MM.1S (cell line): Measurements from ENCODE around the gene WDR41.

Experiments used
- DNase-seq: peaks from one replicate; pipeline ENCODE4 v3.0.0-alpha.2; 2015
- H2AFZ ChIP-seq: fragments of 300-600 bp; sonication (generic); 2 replicates; pipeline ENCODE4 v1.6.0; 2016; ENCODE audit warnings: antibody characterized with exemption, low read length
- H3F3A ChIP-seq: fragments of 300-600 bp; sonication (generic); 2 replicates; pipeline ENCODE4 v1.6.1; 2016; ENCODE audit warnings: mild to moderate bottlenecking, antibody characterized with exemption, low read length, moderate library complexity, mixed read lengths; ENCODE audit not compliant: insufficient read depth
- H3K27ac ChIP-seq: fragments of 300-600 bp; sonication (generic); 2 replicates; pipeline ENCODE4 v1.5.1; 2016; ENCODE audit warnings: mild to moderate bottlenecking, low read length
- H3K27me3 ChIP-seq: fragments of 300-600 bp; sonication (generic); replicated peaks from 2 replicates; pipeline ENCODE4 v1.6.0; 2016; ENCODE audit warnings: low read length; ENCODE audit not compliant: insufficient read depth
- H3K36me3 ChIP-seq: fragments of 300-600 bp; sonication (generic); replicated peaks from 2 replicates; pipeline ENCODE4 v1.6.1; 2016; ENCODE audit warnings: mild to moderate bottlenecking, low read length, mixed read lengths; ENCODE audit not compliant: insufficient read depth
- H3K4me1 ChIP-seq: fragments of 300-600 bp; sonication (generic); 2 replicates; pipeline ENCODE4 v1.6.1; 2016; ENCODE audit warnings: low read length, mixed read lengths
- H3K4me2 ChIP-seq: fragments of 300-600 bp; sonication (generic); 2 replicates; pipeline ENCODE4 v1.6.0; 2016; ENCODE audit warnings: low read depth, low read length
- H3K4me3 ChIP-seq: fragments of 300-600 bp; sonication (generic); 2 replicates; pipeline ENCODE4 v1.5.1; 2016; ENCODE audit warnings: low read length, mixed read lengths
- H3K79me2 ChIP-seq: fragments of 300-600 bp; sonication (generic); 2 replicates; pipeline ENCODE4 v1.6.1; 2016; ENCODE audit warnings: mixed run types, low read length, mixed read lengths
- H3K9ac ChIP-seq: fragments of 300-600 bp; sonication (generic); 2 replicates; pipeline ENCODE4 v1.6.1; 2016; ENCODE audit warnings: low read length, mixed read lengths
- H3K9me2 ChIP-seq: fragments of 300-600 bp; sonication (generic); replicated peaks from 2 replicates; pipeline ENCODE4 v1.6.1; 2016; ENCODE audit warnings: mild to moderate bottlenecking, low read length, mixed read lengths; ENCODE audit not compliant: insufficient read depth
- H3K9me3 ChIP-seq: fragments of 300-600 bp; sonication (generic); replicated peaks from 2 replicates; pipeline ENCODE4 v1.6.1; 2016; ENCODE audit warnings: mild to moderate bottlenecking, low read length, mixed read lengths; ENCODE audit not compliant: insufficient read depth
- H4K20me1 ChIP-seq: fragments of 300-600 bp; sonication (generic); 2 replicates; pipeline ENCODE4 v1.6.1; 2016; ENCODE audit warnings: mild to moderate bottlenecking, low read length, moderate library complexity, mixed read lengths; ENCODE audit not compliant: insufficient read depth
- CTCF ChIP-seq: fragments of 300-600 bp; sonication (generic); IDR thresholded peaks from 2 replicates; pipeline ENCODE4 v1.5.1; 2016; ENCODE audit warnings: antibody characterized with exemption, low read length, mixed read lengths
- EZH2 ChIP-seq: fragments of 300-600 bp; sonication (generic); optimal IDR thresholded peaks from 2 replicates; pipeline ENCODE3; 2017; ENCODE audit warnings: low read depth, mild to moderate bottlenecking, antibody characterized with exemption, low read length, mixed read lengths
- EZH2phosphoT487 ChIP-seq: fragments of 300-600 bp; sonication (generic); IDR thresholded peaks from 2 replicates; pipeline ENCODE4 v1.6.1; 2018; ENCODE audit warnings: antibody characterized with exemption, low read length

WDR41 gene

GRCh38 chr5:77398458-77398857 lies 93.7 kb downstream of the WDR41 start:
- Histone ChIP-seq H2AFZ (no peak overlapping the region), H3K27me3 (no peaks in the 10 kb centered on the region), H3K79me2 (no peaks in the 10 kb centered on the region), H3F3A (no peaks in the 10 kb centered on the region), H3K4me1 (no peaks in the 10 kb centered on the region), H4K20me1 (no peaks in the 10 kb centered on the region), H3K4me2 (no peak overlapping the region), H3K36me3 (no peaks in the 10 kb centered on the region), H3K9me2 (no peaks in the 10 kb centered on the region), H3K27ac (no peak overlapping the region), H3K9ac (no peak overlapping the region), H3K4me3 (no peak overlapping the region), H3K9me3 (no peaks in the 10 kb centered on the region)
- TF ChIP-seq EZH2 (no peak), CTCF (no peak), EZH2phosphoT487 (no peak)
- DNase-seq = no peak

GRCh38 chr5:77397686-77398292 lies 94.3 kb downstream of the WDR41 start:
- no peaks in the 10 kb centered on the region for H3F3A ChIP-seq
- no peak overlapping the region for H3K9ac ChIP-seq
- no peaks in the 10 kb centered on the region for H3K27me3 ChIP-seq
- H3K4me1 ChIP-seq = no peaks in the 10 kb centered on the region
- no peak for DNase-seq
- H3K27ac ChIP-seq = no peak overlapping the region
- no peak for TF ChIP-seq EZH2
- TF ChIP-seq CTCF = no peak
- TF ChIP-seq EZH2phosphoT487 = no peak
- no peaks in the 10 kb centered on the region for H3K36me3 ChIP-seq
- no peaks in the 10 kb centered on the region for H3K9me2 ChIP-seq
- no peaks in the 10 kb centered on the region for H4K20me1 ChIP-seq
- no peaks in the 10 kb centered on the region for H3K9me3 ChIP-seq
- no peak overlapping the region for H3K4me2 ChIP-seq
- H2AFZ ChIP-seq = no peak overlapping the region
- no peaks in the 10 kb centered on the region for H3K79me2 ChIP-seq
- H3K4me3 ChIP-seq = no peak overlapping the region

- H3K9me2 ChIP-seq = no peaks in the 10 kb centered on the region
- no peak overlapping the region for H3K27ac ChIP-seq
- no peak for TF ChIP-seq EZH2phosphoT487
- no peak for TF ChIP-seq EZH2
- TF ChIP-seq CTCF = no peak
- no peak overlapping the region for H2AFZ ChIP-seq
- no peak overlapping the region for H3K9ac ChIP-seq
- H3K27me3 ChIP-seq = no peaks in the 10 kb centered on the region
- H3K36me3 ChIP-seq = no peaks in the 10 kb centered on the region
- H3K4me2 ChIP-seq = no peak overlapping the region
- no peaks in the 10 kb centered on the region for H3F3A ChIP-seq
- DNase-seq = peak; percentile 16
- H3K79me2 ChIP-seq = no peaks in the 10 kb centered on the region
- H3K9me3 ChIP-seq = no peaks in the 10 kb centered on the region
- H4K20me1 ChIP-seq = no peaks in the 10 kb centered on the region
- no peak overlapping the region for H3K4me3 ChIP-seq
- H3K4me1 ChIP-seq = no peaks in the 10 kb centered on the region
Measured at GRCh38 chr5:77396017-77396416, 96.1 kb downstream of the WDR41 start.
